Measurements from ENCODE around the gene ASGR1. TPM values are rescaled to one million over a fixed set of nuclear protein-coding genes. Genes with fewer than 3 reads are reported as not detected.
"Not testable (repeated sequence)": the region's sequence is repeated elsewhere in the genome, so short reads cannot be mapped to it uniquely, and the experiment has no call there.

ASGR1 gene
- total RNA-seq, 2 experiments from 2014 or later, result 1.1 to 2.2 TPM

GRCh38 chr17:7174603-7175326, 4.4 kb downstream of the ASGR1 start:
- no peak overlapping the region for H3K27ac Mint-ChIP-seq
- H3K4me1 Mint-ChIP-seq, result peaks cover 11% of the 10 kb centered on the region

GRCh38 chr17:7173687-7174602, 5.2 kb downstream of the ASGR1 start:
- ChIA-PET POLR2A (interaction anchor here (0.7 kb wide), 1 partner anchor 1994 kb away, joined by 3 read pairs; no protein-coding TSS in a partner anchor), CTCF (interaction anchor here (0.8 to 1.3 kb wide), 3 partner anchors 10 to 128 kb away, joined by 3 to 4 read pairs (median 4); no protein-coding TSS in a partner anchor)
- ATAC-seq (peak; percentile 71), DNase-seq (peak; percentile 79)
- Mint-ChIP-seq H3K9me3 (ENCODE audit: low read depth) (peaks cover 6% of the 10 kb centered on the region), H3K36me3 (ENCODE audit: low read depth) (no peaks in the 10 kb centered on the region), H3K27me3 (peaks cover 11% of the 10 kb centered on the region), H3K4me3 (no peak overlapping the region), H3K4me1 (peaks cover 11% of the 10 kb centered on the region), H3K27ac (no peak overlapping the region)
- intact Hi-C loops (cut with DNase I, micrococcal nuclease), result no loop called here

More at GRCh38 chr17:7174603-7175326, 4.4 kb downstream of the ASGR1 start:
- POLR2A ChIA-PET, result interaction anchor here (0.7 kb wide), 1 partner anchor 1994 kb away, joined by 3 read pairs; no protein-coding TSS in a partner anchor
- no peak for ATAC-seq
- Mint-ChIP-seq H3K27me3 (peaks cover 11% of the 10 kb centered on the region), H3K9me3 (ENCODE audit: low read depth) (peaks cover 1% of the 10 kb centered on the region), H3K36me3 (ENCODE audit: low read depth) (no peaks in the 10 kb centered on the region), H3K4me3 (no peak overlapping the region)
- DNase-seq, result no peak
- intact Hi-C loops (cut with DNase I, micrococcal nuclease), result loop anchor here (5.0 kb wide), 2 partner anchors 37 to 262 kb away; no protein-coding TSS in a partner anchor
- CTCF ChIA-PET, result no interaction called here

DNA sequence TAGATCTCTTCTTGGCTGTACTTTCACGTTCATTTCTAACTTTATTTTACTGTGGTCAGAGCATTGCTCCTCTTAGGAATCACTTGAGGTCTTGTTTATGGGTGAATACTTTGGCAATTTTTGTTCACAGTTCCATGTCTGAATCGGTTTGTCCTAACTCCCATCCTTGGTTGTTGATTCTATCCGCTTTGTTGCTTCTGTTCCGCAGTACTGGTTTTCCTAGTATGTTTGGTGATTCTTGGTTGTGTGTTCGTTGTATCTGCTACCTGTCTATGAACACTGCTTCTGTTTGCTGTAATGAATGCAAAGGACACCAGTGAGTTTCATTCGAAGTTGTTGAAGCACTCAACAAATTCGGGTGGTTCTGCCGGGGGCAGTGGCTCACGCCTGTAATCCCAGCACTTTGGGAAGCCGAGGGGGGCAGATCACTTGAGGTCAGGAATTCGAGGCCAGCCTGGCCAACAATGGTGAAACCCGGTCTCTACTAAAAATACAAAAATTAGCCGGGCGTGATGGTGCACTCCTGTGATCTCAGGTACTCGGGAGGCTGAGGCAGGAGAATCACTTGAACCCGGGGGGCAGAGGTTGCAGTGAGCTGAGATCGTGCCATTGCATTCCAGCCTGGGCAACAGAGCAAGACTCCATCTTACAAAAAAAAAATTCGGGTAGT, 6.5 kb downstream of the ASGR1 start:
- H3K4me1 Mint-ChIP-seq; ATAC-seq; DNase-seq; intact Hi-C loops (cut with DNase I, micrococcal nuclease); POLR2A ChIA-PET; H3K27me3 Mint-ChIP-seq; H3K4me3 Mint-ChIP-seq; H3K27ac Mint-ChIP-seq; H3K9me3 Mint-ChIP-seq (ENCODE audit: low read depth); H3K36me3 Mint-ChIP-seq (ENCODE audit: low read depth): not testable (repeated sequence)
- CTCF ChIA-PET, result interaction anchor here (1.0 kb wide), 1 partner anchor 8 kb away, joined by 4 read pairs; no protein-coding TSS in a partner anchor

- not testable (repeated sequence) for H3K4me1 Mint-ChIP-seq, DNase-seq
Measured at GRCh38 chr17:7169565-7169908, 9.6 kb downstream of the ASGR1 start.

GRCh38 chr17:7168841-7169564, 10.2 kb downstream of the ASGR1 start:
- ATAC-seq; POLR2A ChIA-PET; H3K27ac Mint-ChIP-seq; H3K9me3 Mint-ChIP-seq (ENCODE audit: low read depth); H3K27me3 Mint-ChIP-seq; H3K4me3 Mint-ChIP-seq; H3K4me1 Mint-ChIP-seq; H3K36me3 Mint-ChIP-seq (ENCODE audit: low read depth); DNase-seq: not testable (repeated sequence)
- CTCF ChIA-PET, result interaction anchor here (0.8 kb wide), 1 partner anchor 17 kb away, joined by 3 read pairs; no protein-coding TSS in a partner anchor
- intact Hi-C loops (cut with DNase I, micrococcal nuclease), result loop anchor here in 1 of 2 experiments (10.0 kb wide), 1 partner anchor 264 kb away; no protein-coding TSS in a partner anchor

More at GRCh38 chr17:7169565-7169908, 9.6 kb downstream of the ASGR1 start:
- intact Hi-C loops (cut with DNase I, micrococcal nuclease), result loop anchor here in 1 of 2 experiments (10.0 kb wide), 1 partner anchor 265 kb away; no protein-coding TSS in a partner anchor
- H3K36me3 Mint-ChIP-seq (ENCODE audit: low read depth); POLR2A ChIA-PET; H3K4me3 Mint-ChIP-seq; H3K27me3 Mint-ChIP-seq; ATAC-seq; H3K9me3 Mint-ChIP-seq (ENCODE audit: low read depth); H3K27ac Mint-ChIP-seq: not testable (repeated sequence)
- CTCF ChIA-PET, result interaction anchor here (0.8 kb wide), 1 partner anchor 16 kb away, joined by 3 read pairs; no protein-coding TSS in a partner anchor

DNA sequence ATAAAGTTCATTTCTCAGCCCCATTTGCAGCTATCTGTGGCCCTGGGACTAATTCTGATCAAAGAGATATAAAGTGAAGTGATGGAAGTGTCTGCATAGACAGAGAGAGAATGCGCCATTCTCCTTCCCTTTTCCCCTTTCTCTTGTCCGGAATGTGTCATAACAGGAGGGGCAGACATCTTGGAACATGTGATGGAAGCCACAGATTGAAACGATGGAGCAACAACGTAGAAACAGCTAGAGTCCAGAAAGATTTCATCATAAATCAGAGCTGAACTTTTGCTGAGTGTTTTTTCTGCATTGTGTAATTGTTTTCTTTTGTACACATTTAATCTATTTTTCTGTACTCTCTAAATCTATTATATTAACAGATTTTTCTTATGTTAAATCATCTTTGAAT, 11.3 kb downstream of the ASGR1 start:
- ChIA-PET POLR2A (no interaction called here), CTCF (no interaction called here)
- no peak overlapping the region for H3K4me3 Mint-ChIP-seq
- intact Hi-C loops (cut with DNase I, micrococcal nuclease), result loop anchor here in 1 of 2 experiments (10.0 kb wide), 1 partner anchor 263 kb away; no protein-coding TSS in a partner anchor
- H3K9me3 Mint-ChIP-seq (ENCODE audit: low read depth), result peaks cover 6% of the 10 kb centered on the region
- DNase-seq (no peak), ATAC-seq (no peak)
- H3K27me3 Mint-ChIP-seq, result peaks cover 6% of the 10 kb centered on the region
- no peaks in the 10 kb centered on the region for H3K36me3 Mint-ChIP-seq (ENCODE audit: low read depth)
- H3K27ac Mint-ChIP-seq, result no peak overlapping the region
- no peaks in the 10 kb centered on the region for H3K4me1 Mint-ChIP-seq

- CTCF ChIA-PET, result no interaction called here
- Mint-ChIP-seq H3K4me1 (no peaks in the 10 kb centered on the region), H3K4me3 (no peak overlapping the region), H3K9me3 (ENCODE audit: low read depth) (peaks cover 6% of the 10 kb centered on the region), H3K27ac (no peak overlapping the region), H3K27me3 (peaks cover 6% of the 10 kb centered on the region), H3K36me3 (ENCODE audit: low read depth) (no peaks in the 10 kb centered on the region)
- intact Hi-C loops (cut with DNase I, micrococcal nuclease), result loop anchor here in 1 of 2 experiments (10.0 kb wide), 1 partner anchor 262 kb away; no protein-coding TSS in a partner anchor
- no peak for DNase-seq
- ATAC-seq, result no peak
- POLR2A ChIA-PET, result no interaction called here
Measured at GRCh38 chr17:7166873-7167272, 12.3 kb downstream of the ASGR1 start.

DNA sequence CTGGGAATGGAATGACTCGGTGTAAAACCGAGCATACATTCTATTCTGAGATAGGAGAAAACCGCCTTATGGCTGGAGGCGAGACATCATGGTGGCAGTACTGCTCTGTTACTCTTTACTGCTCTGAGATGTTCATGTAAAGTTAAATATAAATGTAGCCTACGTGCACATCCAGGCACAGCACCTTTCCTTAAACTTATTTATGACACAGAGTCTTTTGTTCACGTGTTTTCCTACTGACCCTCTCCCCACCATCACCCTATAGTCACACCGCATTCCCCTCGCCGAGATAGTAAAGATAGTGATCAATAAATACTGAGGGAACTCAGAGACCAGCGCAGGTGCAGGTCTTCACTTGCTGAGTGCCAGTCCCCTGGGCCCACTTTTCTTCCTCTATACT, 19.6 kb downstream of the ASGR1 start:
- H3K27me3 Mint-ChIP-seq; H3K9me3 Mint-ChIP-seq (ENCODE audit: low read depth); H3K4me1 Mint-ChIP-seq; H3K4me3 Mint-ChIP-seq; H3K27ac Mint-ChIP-seq; H3K36me3 Mint-ChIP-seq (ENCODE audit: low read depth); ATAC-seq; intact Hi-C loops (cut with DNase I, micrococcal nuclease); DNase-seq: not testable (repeated sequence)
- CTCF ChIA-PET, result interaction anchor here (0.5 kb wide), 1 partner anchor 24 kb away, joined by 3 read pairs; no protein-coding TSS in a partner anchor
- POLR2A ChIA-PET, result interaction anchor here (0.7 kb wide), 1 partner anchor 37 kb away, joined by 4 read pairs; no protein-coding TSS in a partner anchor

- intact Hi-C loops (cut with DNase I, micrococcal nuclease); DNase-seq; ATAC-seq; H3K36me3 Mint-ChIP-seq (ENCODE audit: low read depth); POLR2A ChIA-PET; H3K27me3 Mint-ChIP-seq; H3K4me3 Mint-ChIP-seq; H3K9me3 Mint-ChIP-seq (ENCODE audit: low read depth); H3K4me1 Mint-ChIP-seq; CTCF ChIA-PET; H3K27ac Mint-ChIP-seq: not testable (repeated sequence)
Measured at GRCh38 chr17:7158424-7158823, 20.7 kb downstream of the ASGR1 start.

GRCh38 chr17:7156342-7156940, 22.7 kb downstream of the ASGR1 start:
- ATAC-seq (no peak), DNase-seq (no peak)
- CTCF ChIA-PET, result interaction anchor here (1.6 kb wide), 1 partner anchor 135 kb away, joined by 4 read pairs; no protein-coding TSS in a partner anchor
- H3K4me3 Mint-ChIP-seq, result no peak overlapping the region
- H3K9me3 Mint-ChIP-seq (ENCODE audit: low read depth), result no peaks in the 10 kb centered on the region
- H3K4me1 Mint-ChIP-seq, result no peaks in the 10 kb centered on the region
- H3K27ac Mint-ChIP-seq, result no peak overlapping the region
- H3K36me3 Mint-ChIP-seq (ENCODE audit: low read depth), result no peaks in the 10 kb centered on the region
- H3K27me3 Mint-ChIP-seq, result peaks cover 8% of the 10 kb centered on the region
- intact Hi-C loops (cut with DNase I, micrococcal nuclease), result no loop called here
- POLR2A ChIA-PET, result no interaction called here
